Tibial nerve (tissue), 4 donors: Measurements from ENCODE around the gene RIMS4.

Source experiments
- CTCF ChIP-seq, 5 experiments: fragments of 200-600 bp in 3 of 5; fragments of 450-650 bp in 2 of 5; sonication (generic) in 3 of 5; IDR thresholded peaks; one replicate each; pipeline ENCODE4 v1.5.1; 2016 to 2019; ENCODE audit warnings: antibody characterized with exemption in 5 of 5, mild to moderate bottlenecking in 3 of 5, moderate library complexity in 2 of 5
- EP300 ChIP-seq, 2 donors: sonication (generic); formaldehyde crosslinking; IDR thresholded peaks; one replicate each; pipeline ENCODE4 v1.6.1; 2017; ENCODE audit warnings: antibody characterized with exemption in 2 of 2, mild to moderate bottlenecking in 1 of 2
- POLR2A ChIP-seq, 2 donors: fragments of 450-650 bp; IDR thresholded peaks; one replicate each; pipeline ENCODE4 v1.6.1; 2017; ENCODE audit warnings: antibody characterized with exemption in 2 of 2, mild to moderate bottlenecking in 2 of 2, moderate library complexity in 2 of 2

GRCh38 chr20:44739942-44740341 lies 70.4 kb downstream of the RIMS4 start:
- TF ChIP-seq POLR2A (IDR thresholded peaks at IDR 0.05) (no peak), EP300 (IDR thresholded peaks at IDR 0.05) (no peak), CTCF (IDR thresholded peaks at IDR 0.05) (no peak)
